HEK293 (cell line): ENCODE data around the gene CTLA4.

Experiments used
- CTCF ChIA-PET: fragments of 350-600 bp; formaldehyde crosslinking; extraction: SDS; loops from one replicate; lab custom pipeline; 2021; ENCODE audit warnings: antibody characterized with exemption; lab: Yijun Ruan, JAX
- POLR2A ChIA-PET: fragments of 300-600 bp; formaldehyde crosslinking; extraction: SDS; loops from one replicate; lab custom pipeline; 2020; ENCODE audit warnings: antibody characterized with exemption, inconsistent platforms; lab: Yijun Ruan, JAX
- H3K27ac ChIP-seq: fragments of 200-500 bp; sonication (Bioruptor generic); 2 replicates; pipeline ENCODE4 v1.5.1; 2014; ENCODE audit warnings: low read depth, low read length, control low read depth, inconsistent platforms; ENCODE audit errors: extremely low read depth
- H3K36me3 ChIP-seq, 2 experiments: fragments of 200-500 bp in 1 of 2; sonication (Bioruptor generic) in 1 of 2; 1 replicate in 1 of 2; 2 replicates in 1 of 2; pipeline ENCODE4 v1.5.1; 2014 to 2017; ENCODE audit warnings: inconsistent platforms in 2 of 2, low read length in 2 of 2; ENCODE audit not compliant: control insufficient read depth in 2 of 2, insufficient read depth in 1 of 2
- H3K4me1 ChIP-seq: fragments of 200-500 bp; sonication (Bioruptor generic); 2 replicates; pipeline ENCODE4 v1.5.1; 2014; ENCODE audit warnings: mild to moderate bottlenecking, low read length, inconsistent platforms; ENCODE audit not compliant: control insufficient read depth, insufficient read depth
- H3K4me3 ChIP-seq: 2 replicates; pipeline ENCODE4 v1.5.1; 2011; ENCODE audit warnings: low read depth, mild to moderate bottlenecking, control low read depth, low read length, moderate library complexity
- H3K9me3 ChIP-seq: fragments of 200-500 bp; sonication (Bioruptor generic); 2 replicates; pipeline ENCODE4 v1.5.1; 2014; ENCODE audit warnings: low read depth, low read length, inconsistent platforms; ENCODE audit not compliant: control insufficient read depth, insufficient read depth
- ATF2 ChIP-seq: fragments of 450-650 bp; formaldehyde crosslinking; IDR thresholded peaks from 2 replicates; pipeline ENCODE4 v1.5.1; 2016; ENCODE audit warnings: missing biosample characterization, missing genetic modification characterization, low read depth
- GFI1B ChIP-seq: fragments of 450-650 bp; formaldehyde crosslinking; IDR thresholded peaks from 2 replicates; pipeline ENCODE4 v1.5.1; 2016; ENCODE audit warnings: missing biosample characterization, missing genetic modification characterization
- GLI2 ChIP-seq: fragments of 450-650 bp; formaldehyde crosslinking; IDR thresholded peaks from 2 replicates; pipeline ENCODE4; 2017; ENCODE audit warnings: missing biosample characterization, missing genetic modification characterization, low read depth, borderline replicate concordance
- GLIS2 ChIP-seq: fragments of 450-650 bp; formaldehyde crosslinking; IDR thresholded peaks from 2 replicates; pipeline ENCODE4 v1.5.1; 2016; ENCODE audit warnings: missing biosample characterization, missing genetic modification characterization
- HOXA7 ChIP-seq: sonication (generic); formaldehyde crosslinking; IDR thresholded peaks from 2 replicates; pipeline ENCODE4 v1.8.1; 2022; ENCODE audit warnings: missing genetic modification reagents, borderline replicate concordance
- IKZF3 ChIP-seq: fragments of 450-650 bp; IDR thresholded peaks from 2 replicates; pipeline ENCODE4 v1.5.0; 2018; ENCODE audit warnings: missing biosample characterization, mild to moderate bottlenecking, missing genetic modification characterization, moderate library complexity
- KLF1 ChIP-seq: fragments of 450-650 bp; formaldehyde crosslinking; IDR thresholded peaks from 2 replicates; pipeline ENCODE4 v1.5.1; 2016; ENCODE audit warnings: missing biosample characterization, missing genetic modification characterization
- OVOL3 ChIP-seq: fragments of 450-650 bp; formaldehyde crosslinking; IDR thresholded peaks from 2 replicates; pipeline ENCODE4 v1.5.1; 2016; ENCODE audit warnings: missing biosample characterization, missing genetic modification characterization
- SETDB1 ChIP-seq: IDR thresholded peaks from one replicate; pipeline ENCODE4 v1.6.1; 2017; ENCODE audit warnings: mild to moderate bottlenecking, low read length, moderate library complexity, mixed read lengths; ENCODE audit not compliant: insufficient read length
- ZNF148 ChIP-seq: fragments of 450-650 bp; formaldehyde crosslinking; IDR thresholded peaks from 2 replicates; pipeline ENCODE4 v1.5.0; 2017; ENCODE audit warnings: missing biosample characterization, missing genetic modification characterization, borderline replicate concordance
- ZNF19 ChIP-seq: fragments of 450-650 bp; formaldehyde crosslinking; IDR thresholded peaks from 2 replicates; pipeline ENCODE4; 2016; ENCODE audit warnings: missing biosample characterization, missing genetic modification characterization, low read depth
- ZNF2 ChIP-seq: fragments of 450-650 bp; formaldehyde crosslinking; IDR thresholded peaks from 2 replicates; pipeline ENCODE4 v1.5.1; 2016; ENCODE audit warnings: missing biosample characterization, missing genetic modification characterization
- ZNF24 ChIP-seq: fragments of 450-650 bp; formaldehyde crosslinking; IDR thresholded peaks from 2 replicates; pipeline ENCODE4 v1.5.1; 2016; ENCODE audit warnings: missing biosample characterization, missing genetic modification characterization
- ZNF280C ChIP-seq: fragments of 450-650 bp; formaldehyde crosslinking; IDR thresholded peaks from 2 replicates; pipeline ENCODE4 v1.5.1; 2016; ENCODE audit warnings: missing biosample characterization, missing genetic modification characterization
- ZNF302 ChIP-seq: fragments of 450-650 bp; formaldehyde crosslinking; IDR thresholded peaks from 2 replicates; pipeline ENCODE4 v1.5.1; 2016; ENCODE audit warnings: missing biosample characterization, missing genetic modification characterization, low read depth
- ZNF311 ChIP-seq: fragments of 450-650 bp; formaldehyde crosslinking; IDR thresholded peaks from 2 replicates; pipeline ENCODE4 v1.5.1; 2017; ENCODE audit warnings: missing biosample characterization, missing genetic modification characterization, borderline replicate concordance
- ZNF423 ChIP-seq: fragments of 450-650 bp; formaldehyde crosslinking; IDR thresholded peaks from 2 replicates; pipeline ENCODE4 v1.5.1; 2016; ENCODE audit warnings: missing biosample characterization, missing genetic modification characterization
- ZNF488 ChIP-seq: fragments of 450-650 bp; formaldehyde crosslinking; IDR thresholded peaks from 2 replicates; pipeline ENCODE4 v1.5.1; 2016; ENCODE audit warnings: missing biosample characterization, missing genetic modification characterization
- ZNF510 ChIP-seq: fragments of 450-650 bp; formaldehyde crosslinking; IDR thresholded peaks from 2 replicates; pipeline ENCODE4 v1.5.1; 2018; ENCODE audit warnings: mild to moderate bottlenecking, missing genetic modification characterization, missing biosample characterization; ENCODE audit not compliant: insufficient replicate concordance
- ZNF518A ChIP-seq: fragments of 450-650 bp; formaldehyde crosslinking; conservative IDR thresholded peaks from 2 replicates; pipeline ENCODE4 v1.5.1; 2016; ENCODE audit warnings: low read depth, missing biosample characterization, missing genetic modification characterization
- ZNF585B ChIP-seq: fragments of 450-650 bp; formaldehyde crosslinking; IDR thresholded peaks from 2 replicates; pipeline ENCODE4 v1.5.1; 2016; ENCODE audit warnings: missing biosample characterization, missing genetic modification characterization
- ZNF704 ChIP-seq: fragments of 450-650 bp; formaldehyde crosslinking; IDR thresholded peaks from 2 replicates; pipeline ENCODE4 v1.5.1; 2016; ENCODE audit warnings: missing biosample characterization, missing genetic modification characterization
- ZNF76 ChIP-seq: fragments of 450-650 bp; formaldehyde crosslinking; IDR thresholded peaks from 2 replicates; pipeline ENCODE4; 2016; ENCODE audit warnings: low read depth, missing biosample characterization, missing genetic modification characterization, borderline replicate concordance

Gene CTLA4

GRCh38 chr2:203826704-203827103 is 40.9 kb upstream of the CTLA4 start (continued):
- TF ChIP-seq ZNF518A (tag by site-specific recombination) (no peak), ZNF148 (no peak), ZNF488 (tag by site-specific recombination) (no peak), HOXA7 (CRISPR knock-in tag) (no peak), GLIS2 (tag by site-specific recombination) (no peak), OVOL3 (tag by site-specific recombination) (no peak), KLF1 (tag by site-specific recombination) (no peak)

- POLR2A ChIA-PET, result no interaction called here
- Histone ChIP-seq H3K4me1 (no peaks in the 10 kb centered on the region), H3K4me3 (no peak overlapping the region), H3K9me3 (no peaks in the 10 kb centered on the region), H3K36me3 (no peaks in the 10 kb centered on the region), H3K27ac (no peak overlapping the region)
- CTCF ChIA-PET, result interaction anchor here (0.6 kb wide), 1 partner anchor 79 kb away, joined by 4 read pairs; no protein-coding TSS in a partner anchor
- TF ChIP-seq GLI2 (tag by site-specific recombination), result no peak
- no peak for TF ChIP-seq GFI1B (tag by site-specific recombination)
- TF ChIP-seq ZNF24 (tag by site-specific recombination), result no peak
- TF ChIP-seq ZNF311 (tag by site-specific recombination), result no peak
- TF ChIP-seq ZNF76 (tag by site-specific recombination), result no peak
- no peak for TF ChIP-seq ZNF19 (tag by site-specific recombination)
- no peak for TF ChIP-seq ZNF704 (tag by site-specific recombination)
- TF ChIP-seq SETDB1, result no peak
- TF ChIP-seq ZNF280C (tag by site-specific recombination), result no peak
- no peak for TF ChIP-seq ZNF423 (tag by site-specific recombination)
- TF ChIP-seq ZNF585B, result no peak
- TF ChIP-seq ZNF510, result no peak
- no peak for TF ChIP-seq IKZF3 (tag by site-specific recombination)
- TF ChIP-seq ZNF302 (tag by site-specific recombination), result no peak
- no peak for TF ChIP-seq ZNF2 (tag by site-specific recombination)
- TF ChIP-seq ATF2, result no peak
Observed at GRCh38 chr2:203830304-203831055, 37.1 kb upstream of the CTLA4 start.
